HS-5 (cell line): ENCODE data around the gene MAP1LC3C.

Source experiments
- DNase-seq: peaks from one replicate; pipeline ENCODE4 v3.0.0-alpha.2; 2012; ENCODE audit warnings: low read depth

The MAP1LC3C gene

DNA sequence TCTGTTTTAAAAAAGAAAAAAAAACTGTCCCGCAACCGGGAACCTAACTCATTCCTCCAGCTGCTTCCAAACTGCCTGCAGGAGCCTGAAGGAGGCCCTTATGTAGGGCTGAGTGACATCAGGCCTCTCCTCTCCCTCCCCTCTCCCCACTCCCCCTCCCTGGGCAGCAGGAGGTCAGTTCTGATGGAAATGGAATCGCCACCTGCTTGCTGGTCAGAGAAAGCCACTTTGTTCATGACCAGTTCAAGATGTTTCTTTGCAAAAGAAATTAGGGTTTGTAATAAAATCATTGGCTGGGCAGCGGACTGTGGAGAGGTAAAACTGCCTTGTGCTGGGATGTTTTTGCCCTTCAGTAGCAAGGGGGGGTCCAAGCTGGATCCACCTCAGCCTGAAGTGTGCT, at the start of gene MAP1LC3C:
MAP1LC3C (minus strand) TSS at position 73 of the 400 bp plus-strand sequence. CDS start 90 bp downstream, outside the sequence.
- no peak for DNase-seq

DNA sequence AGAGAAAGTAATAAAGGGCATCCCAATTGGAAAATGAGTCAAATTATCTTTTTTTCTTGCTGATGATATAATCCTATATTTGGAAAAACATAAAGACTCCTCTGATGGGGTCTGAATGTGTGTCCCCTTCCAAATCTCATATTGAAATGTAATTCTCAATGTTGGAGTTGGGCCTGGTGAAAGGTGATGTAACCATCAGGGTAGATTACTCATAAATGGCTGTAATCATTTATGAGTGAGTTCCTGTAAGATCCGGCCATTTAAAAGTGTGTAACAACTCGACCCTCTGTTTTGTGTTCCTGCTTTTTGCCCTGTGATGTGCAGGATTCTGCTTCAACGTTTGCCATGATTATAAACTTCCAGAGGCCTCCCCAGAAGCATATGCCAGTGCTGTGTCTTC, 44.3 kb upstream of the MAP1LC3C start:
- no peak for DNase-seq

DNA sequence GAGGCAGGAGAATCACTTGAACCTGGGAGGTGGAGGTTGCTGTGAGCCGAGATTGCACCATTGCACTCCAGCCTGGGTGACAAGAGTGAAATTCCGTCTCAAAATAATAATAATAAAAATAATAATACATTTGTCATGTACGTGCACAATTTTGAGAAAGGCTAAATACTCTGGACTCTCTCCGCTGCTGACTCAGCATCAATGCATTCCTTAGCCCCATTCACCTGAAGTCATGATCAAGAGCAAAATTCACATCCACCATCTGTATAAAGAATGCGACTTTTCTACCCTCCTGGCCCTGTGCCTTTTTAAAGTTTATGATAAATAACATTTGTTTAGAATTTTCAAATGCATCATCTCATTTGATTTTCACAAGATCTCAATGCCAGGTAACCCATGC, 35.5 kb upstream of the MAP1LC3C start:
- DNase-seq: no peak

DNA sequence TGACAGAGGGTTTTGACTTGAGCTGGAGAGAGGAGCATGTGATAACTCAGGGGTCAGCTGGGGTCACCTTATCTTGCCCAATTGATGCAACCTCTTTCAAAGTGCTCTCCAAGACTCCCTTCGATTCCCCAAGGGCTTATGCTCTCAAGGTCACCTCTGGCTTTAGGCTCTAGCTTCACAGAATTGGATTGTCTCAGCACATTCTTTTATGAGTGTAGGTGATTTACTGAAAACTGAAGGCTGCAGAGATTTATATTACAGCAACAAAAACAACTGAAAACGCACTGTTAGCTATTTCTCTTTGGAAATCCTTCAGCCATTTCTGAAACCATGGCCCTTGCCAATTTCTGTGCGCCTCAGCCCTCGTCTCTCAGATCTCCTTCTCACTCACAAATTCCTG, 34.5 kb upstream of the MAP1LC3C start:
- no peak for DNase-seq

DNA sequence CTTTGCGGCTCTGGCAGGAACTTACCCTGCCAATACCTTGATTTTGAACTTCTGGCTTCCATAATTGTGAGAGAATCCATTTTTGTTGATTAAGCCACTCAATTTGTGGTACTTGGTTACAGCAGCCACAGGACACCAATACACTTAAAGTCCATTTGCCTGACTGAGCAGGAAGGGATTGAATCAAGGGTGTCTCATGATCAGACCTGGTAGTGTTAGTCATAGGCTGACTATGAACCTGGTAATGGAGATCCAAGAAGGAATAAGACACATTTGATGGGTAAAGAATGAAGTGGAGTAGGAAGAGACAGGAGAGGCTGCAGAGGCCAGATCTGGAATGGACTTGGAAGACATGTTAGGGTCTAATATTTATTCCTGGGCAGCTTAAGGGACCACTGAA, 31.2 kb upstream of the MAP1LC3C start:
- peak; percentile 14 for DNase-seq

DNA sequence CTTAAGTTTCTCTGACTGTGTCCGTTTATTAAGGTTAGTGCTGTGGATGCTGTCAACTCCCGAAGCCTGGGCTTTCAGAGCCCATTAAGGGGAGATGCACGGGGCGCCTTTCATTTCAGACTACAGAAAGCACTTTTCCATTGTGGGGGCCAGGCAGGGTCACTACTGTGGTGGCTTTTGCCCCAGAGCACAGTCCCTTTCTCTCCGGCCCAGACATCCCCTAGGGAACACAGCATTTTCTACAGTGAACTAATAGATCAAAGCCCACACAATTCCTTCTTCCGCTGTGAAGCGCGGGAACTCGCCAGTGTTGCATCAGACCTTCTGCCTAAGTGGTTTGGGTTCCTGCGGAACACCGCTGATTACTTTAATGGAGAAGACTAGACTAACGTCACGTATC, 26.8 kb upstream of the MAP1LC3C start:
- no peak for DNase-seq

DNA sequence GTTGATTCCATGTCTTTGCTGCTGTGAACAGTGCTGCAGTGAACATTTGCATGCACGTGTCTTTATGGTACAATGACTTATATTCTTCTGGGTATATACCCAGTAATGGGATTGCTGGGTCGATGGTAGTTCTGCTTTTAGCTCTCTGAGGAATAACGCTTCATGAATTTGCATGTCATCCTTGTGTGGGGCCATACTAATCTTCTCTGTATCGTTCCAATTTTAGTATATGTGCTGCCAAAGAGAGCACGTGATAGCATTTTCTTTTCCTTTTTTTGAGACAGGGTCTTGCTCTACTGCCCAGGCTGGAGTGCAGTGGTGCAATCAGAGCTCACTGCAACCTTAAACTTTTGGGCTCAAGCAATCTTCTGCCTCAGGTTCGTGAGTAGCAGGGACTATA, 24.9 kb upstream of the MAP1LC3C start:
- DNase-seq: no peak

DNA sequence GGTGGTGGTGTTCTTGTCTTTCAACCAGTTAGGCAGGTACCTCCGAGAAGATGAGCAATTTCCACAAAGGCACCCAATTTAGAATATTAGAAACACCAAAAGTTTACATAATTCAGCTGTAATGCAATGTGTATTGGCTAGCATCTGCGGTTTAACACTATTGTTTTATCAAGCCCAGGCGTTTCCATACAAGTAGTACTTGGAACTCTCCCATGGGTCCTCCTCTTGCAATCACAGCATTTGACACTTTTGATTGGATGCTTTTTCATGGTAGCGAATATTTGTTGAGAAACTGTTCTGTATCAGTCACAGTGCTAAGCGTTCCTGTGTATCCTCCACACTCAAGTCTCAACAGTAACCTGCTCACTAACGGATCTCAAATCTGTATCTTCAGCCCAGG, 20.1 kb upstream of the MAP1LC3C start:
- no peak for DNase-seq

DNA sequence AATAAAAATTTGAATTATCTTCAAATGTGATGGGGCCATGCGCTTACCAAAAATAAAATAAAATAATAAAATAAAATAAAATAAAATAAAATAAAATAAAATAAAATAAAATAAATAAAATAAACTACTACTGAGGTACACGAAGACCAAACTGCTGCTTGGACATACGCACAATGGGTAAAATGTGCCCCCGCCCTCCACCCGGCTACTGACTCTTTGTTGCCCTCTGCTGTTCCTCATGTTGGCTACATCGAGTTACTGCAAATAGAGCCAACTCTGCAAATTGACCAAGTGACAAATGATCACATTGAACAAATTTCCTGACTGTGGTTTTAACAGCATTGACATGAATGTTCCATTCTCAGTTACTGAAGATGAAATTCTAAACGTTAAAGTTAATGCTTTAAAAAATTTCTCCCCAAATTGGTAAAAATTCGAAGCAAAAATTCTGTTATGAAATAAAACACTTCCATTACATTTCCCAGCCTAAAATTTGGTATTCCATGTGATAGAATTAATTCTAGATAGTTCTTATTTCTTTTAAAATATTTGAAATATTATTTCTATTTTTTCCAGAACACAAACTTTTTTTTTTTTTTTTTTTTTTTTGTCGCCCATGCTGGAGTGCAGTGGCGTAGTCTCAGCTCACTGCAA, 18.8 kb upstream of the MAP1LC3C start:
- peak; percentile 14 for DNase-seq

DNA sequence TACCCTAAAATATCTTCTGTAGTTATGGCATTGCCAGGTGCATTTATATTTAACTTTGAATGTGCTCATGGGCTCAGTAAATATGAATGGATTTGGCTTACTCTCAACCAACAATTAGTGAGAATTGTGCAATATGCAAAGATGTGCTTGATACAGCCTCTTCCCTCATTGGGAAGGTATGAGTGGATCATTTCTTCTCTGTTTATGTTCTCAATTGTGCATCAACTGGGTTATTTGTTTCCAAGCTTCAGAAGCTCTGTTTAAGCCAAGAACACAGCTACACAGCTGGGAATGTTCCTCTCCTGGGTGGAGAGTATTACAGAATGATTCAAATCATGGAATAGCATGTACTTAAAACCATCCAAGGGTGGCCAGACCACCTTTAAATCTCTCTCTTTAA, 17.6 kb upstream of the MAP1LC3C start:
- no peak for DNase-seq

DNA sequence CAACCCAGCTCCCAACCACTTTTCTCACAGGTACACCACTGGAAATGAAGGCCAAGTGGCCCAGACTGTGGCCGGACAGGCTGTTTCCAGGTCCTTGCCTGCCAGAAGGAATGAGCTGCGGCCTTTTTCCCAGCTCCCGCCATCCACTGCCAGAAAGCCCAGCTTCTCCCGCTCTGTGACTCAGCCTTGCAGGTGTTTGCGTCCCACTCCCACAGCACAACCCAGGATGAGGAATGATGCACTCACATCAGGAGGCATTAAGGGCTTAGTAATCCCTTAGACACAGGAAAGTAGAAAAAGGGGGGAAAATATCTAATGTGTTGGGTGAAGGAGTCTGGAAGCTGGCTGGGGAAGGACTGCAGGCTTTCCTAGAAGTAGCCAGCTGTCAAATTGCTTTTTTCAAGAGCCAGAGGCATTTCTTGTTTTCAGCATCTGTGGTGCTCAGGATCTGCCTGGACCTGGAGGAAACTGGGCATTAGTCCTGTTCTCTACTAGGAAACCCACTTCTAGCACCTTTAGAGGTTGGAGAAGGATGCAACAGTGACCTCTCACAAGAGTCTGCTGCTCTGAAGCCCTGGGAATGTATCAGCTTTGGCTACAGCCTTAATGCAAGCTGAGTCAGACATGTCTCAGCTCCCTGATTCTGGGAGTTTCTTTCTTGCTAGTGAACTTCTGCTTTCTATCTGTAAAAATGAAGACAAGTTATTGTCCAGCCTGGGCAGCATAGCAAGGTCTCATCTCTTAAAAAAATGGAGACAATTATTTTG, 13.2 kb upstream of the MAP1LC3C start:
- DNase-seq: no peak

DNA sequence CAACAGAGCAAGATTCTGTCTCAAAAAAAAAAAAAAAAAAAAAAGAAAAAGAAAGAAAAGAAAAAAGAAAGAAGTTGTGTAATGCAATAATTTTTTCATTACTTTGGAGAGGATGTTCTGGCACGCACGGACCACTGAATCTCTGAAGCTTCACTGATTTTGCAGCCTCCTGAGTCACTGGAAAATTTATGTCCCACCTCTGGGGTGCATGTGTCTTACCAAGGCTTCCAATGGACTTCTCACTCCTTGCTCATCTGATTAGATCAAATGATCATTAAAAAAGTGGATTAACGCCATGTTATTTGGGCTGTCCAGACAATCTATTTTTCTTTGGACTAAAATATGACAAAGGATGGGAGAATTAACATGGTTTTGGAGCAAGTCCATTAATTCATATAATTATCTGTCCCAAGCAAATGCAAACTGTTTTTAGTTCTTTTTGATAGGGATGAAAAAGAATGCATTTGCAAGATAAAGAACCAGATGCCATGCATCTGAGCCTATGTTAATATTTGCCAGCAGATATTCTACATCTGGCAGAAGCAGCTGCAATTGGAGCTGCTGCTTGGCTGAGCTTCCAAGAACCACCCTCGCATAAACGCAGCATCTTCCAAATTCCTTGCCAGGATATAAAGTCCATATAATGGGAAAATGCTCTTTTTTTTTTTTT, 10.1 kb upstream of the MAP1LC3C start:
- no peak for DNase-seq

DNA sequence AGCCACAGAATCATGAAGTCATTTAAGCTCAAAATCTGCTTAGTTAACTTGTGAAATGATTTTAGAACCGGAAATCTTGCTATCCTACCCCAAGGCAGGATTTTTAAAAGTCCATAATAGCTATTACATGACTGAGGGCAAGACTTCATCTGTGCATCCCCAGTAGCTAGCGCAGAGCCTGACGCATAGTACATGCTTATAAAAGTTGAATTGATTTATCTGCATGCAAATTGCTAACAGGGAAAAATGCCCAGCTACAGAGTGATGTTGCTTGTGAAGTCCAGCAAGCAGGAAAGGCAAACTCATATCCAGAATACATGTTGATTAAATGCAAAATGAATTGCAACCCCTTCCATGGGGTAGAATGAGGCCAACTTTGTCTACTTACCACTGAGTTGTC, 8.1 kb upstream of the MAP1LC3C start:
- DNase-seq: no peak

DNA sequence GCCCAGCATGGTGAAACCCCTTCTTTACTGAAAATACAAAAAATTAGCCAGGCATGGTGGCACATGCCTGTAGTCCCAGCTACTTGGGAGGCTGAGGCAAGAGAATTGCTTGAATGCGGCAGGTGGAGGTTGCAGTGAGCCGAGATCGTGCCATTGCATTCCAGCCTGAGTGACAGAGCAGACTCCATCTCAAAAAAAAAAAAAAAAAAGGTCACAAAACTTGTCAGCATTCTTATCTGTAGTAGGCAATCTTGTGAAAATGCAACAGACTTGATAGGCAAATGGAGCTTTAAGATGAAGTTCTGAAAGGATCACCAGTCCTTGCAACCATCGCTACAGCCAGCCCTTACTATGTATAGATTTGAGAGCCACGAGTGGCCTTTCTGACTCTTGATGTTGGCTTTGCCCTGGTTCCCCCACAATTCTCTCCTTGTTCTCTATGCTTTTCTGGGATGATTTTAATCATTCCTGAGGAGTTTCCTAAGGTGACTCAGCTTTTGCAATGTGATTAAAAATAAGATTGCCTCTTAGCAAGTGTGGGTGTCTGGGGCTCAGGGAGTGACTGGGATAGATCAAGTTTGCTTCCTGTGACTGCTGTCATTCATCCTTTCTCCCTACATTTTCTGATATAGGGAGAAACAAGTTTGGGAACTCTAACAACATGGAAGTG, 7.1 kb upstream of the MAP1LC3C start:
- DNase-seq: no peak

DNA sequence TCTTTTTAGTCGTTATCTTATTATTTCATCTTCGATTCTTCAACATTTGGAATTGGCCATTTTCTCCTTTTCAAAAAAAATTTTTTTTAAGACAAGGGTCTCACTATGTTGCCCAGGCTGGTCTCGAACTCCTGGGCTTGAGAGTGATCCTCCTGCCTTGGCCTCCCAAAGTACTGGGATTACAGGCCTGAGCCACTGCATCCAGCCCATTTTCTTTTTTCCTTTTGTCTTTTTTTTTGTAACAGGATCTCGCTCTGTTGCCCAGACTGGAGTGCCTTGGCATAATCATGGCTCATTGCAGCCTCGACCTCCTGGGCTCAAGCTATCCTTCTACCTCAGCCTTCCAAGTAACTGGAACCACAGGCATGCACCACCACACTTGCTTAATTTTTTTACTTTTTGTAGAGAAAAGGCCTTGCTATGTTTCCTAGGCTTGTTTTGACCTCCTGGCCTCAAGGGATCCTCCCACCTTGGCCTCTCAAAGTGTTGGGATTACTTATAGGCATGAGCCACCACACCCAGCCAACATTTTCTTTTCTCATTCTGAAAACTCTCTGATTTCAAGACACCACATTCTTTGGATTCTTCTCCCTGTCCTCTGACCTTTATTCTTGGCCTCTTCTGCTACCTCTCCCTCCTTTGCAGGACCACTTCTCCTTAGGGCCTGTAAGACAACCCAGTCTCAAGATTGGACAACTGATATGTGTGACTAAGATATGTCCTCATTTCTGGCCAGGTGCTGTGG, 6.0 kb upstream of the MAP1LC3C start:
- DNase-seq: no peak

DNA sequence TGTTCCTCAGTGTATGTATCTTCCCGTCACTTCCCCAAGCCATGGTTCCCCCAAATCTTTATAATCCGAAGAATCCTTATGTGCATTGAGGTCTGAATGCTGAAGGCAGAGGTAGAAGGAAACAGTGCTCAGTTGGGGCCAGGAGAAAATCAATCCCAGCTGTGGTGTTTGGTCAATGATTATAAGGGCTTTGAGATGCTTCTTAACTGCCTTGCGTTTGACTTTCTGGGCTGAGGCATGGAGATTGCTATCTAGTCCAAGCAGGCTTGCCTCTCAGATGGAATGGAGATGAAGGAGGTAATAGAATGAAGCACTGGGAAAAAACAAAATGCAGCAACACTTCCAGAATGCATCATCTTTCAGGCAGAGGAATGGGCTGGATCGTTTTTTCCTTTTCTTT, 3.6 kb upstream of the MAP1LC3C start:
- no peak for DNase-seq

DNA sequence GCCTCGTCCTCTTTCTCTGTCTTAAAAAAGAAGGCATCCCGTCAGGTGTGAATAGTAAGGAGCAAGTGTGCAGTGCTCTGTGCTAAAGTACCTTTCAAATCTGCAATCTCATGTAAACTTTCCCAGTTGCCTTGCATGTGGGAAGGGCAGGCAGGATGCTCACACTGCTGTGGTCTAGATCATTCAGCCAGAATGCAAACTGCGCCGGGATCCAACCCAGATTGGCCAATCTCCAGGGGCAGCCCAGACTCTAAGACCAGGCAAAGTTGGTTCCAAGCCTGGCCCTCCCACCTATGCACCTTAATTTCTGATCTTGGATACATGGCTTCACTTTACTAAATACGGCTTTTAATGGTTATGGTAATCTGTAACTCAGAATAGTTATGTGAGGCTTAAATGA, 3.2 kb upstream of the MAP1LC3C start:
- DNase-seq: no peak

DNA sequence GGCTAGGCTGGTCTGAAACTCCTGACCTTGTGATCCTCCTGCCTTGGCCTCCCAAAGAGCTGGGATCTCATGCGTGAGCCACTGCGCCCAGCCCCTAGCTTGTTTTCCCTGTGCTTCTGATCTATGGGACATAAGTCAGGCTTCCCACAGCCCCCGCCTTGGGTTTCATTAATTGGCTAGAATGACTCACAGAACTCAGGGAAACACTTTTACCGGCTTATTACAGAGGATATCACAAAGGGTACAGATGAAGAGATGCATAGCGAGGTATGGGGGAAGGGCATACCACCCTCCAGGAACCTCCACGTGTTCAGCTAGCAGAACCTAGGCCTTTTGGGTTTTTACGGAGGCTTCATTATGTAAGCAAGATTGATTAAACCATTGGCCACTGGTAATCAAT, 1.5 kb upstream of the MAP1LC3C start:
- DNase-seq: no peak

DNA sequence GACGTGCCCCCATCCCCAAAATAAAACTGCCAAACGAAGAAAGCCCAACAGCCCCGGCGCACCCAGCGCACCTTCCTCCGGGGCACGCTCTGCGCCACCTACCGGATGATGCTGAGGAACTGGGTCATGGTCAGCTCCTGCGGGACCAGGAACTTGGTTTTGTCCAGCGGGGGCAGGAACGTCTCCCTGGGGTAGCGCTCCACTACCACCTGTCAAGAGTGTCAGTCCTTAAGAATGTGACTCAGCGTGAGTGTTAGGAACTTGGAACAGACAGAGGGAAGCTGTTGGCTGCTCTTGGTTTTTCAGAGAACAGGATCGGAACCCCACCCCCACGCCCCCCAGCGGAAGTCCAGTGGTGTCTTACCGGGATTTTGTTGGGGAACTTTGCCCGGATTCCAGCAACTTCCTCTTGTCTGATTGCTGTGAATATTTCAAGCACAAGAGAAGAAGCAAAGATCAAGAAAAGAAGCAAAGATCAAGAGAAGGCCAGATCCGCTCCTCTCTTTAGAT, 431 bp downstream of the MAP1LC3C start:
- DNase-seq: no peak

DNA sequence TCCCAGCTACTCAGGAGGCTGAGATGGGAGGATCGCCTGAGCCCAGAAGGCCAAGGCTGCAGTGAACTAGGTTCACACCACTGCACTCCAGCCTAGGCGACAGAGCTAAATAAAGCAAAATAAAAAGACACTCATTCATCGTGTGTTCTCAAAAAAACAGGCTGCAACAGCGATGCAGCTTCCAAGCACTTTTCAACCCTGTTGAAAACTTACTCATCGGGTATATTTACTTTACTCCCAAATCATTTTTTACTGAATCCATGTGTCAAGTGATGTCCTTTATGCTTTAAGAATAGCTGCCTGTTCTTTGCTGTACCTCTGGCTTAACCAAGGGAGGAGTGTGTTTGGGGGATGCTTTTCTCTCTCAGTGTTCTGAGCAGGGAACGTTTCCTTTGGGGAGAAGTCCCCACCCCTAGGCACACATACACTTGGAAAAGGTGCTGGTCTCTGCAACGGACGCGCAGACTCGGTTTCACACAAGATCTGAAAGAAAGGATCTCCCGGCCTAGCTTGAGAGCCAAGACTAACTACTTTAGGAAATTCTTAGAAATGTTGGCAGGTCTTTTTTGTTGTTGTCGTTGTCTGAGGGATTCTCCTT, 1.4 kb downstream of the MAP1LC3C start:
- no peak for DNase-seq

DNA sequence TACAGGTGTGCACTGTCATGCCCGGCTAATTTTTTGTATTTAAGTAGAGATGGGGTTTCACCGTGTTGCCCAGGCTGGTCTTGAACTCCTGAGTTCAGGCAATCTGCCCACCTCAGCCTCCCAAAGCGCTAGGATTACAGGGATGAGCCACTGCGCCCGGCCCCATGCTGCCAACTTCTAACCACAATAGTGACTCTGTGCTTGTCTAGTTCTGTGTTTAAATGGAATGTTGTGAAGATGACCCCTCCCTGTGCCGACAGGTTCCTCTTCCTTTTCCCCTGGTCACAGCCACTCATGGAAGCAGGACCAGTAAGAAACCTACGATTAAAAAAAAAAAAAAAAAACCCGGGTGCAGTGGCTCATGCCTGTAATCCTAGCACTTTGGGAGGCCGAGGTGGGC, 4.7 kb downstream of the MAP1LC3C start:
- no peak for DNase-seq
